Fibroblast of peridontal ligament (primary cell): ENCODE data around the gene DLK1.

ENCODE experiments used
- DNase-seq: peaks from one replicate; pipeline ENCODE4 v3.0.0-alpha.2; 2010; ENCODE audit errors: extremely low read depth

Gene DLK1

GRCh38 chr14:100714258-100714892 lies 12.3 kb upstream of the DLK1 start:
- DNase-seq: no peak

- DNase-seq: no peak
Observed at GRCh38 chr14:100715332-100715731, 11.4 kb upstream of the DLK1 start.

- DNase-seq: no peak
Observed at GRCh38 chr14:100715803-100716202, 10.9 kb upstream of the DLK1 start.

- DNase-seq: no peak
Observed at GRCh38 chr14:100717386-100717785, 9.3 kb upstream of the DLK1 start.

GRCh38 chr14:100719976-100720520 lies 6.6 kb upstream of the DLK1 start:
- no peak for DNase-seq

- no peak for DNase-seq
Observed at GRCh38 chr14:100721568-100721967, 5.1 kb upstream of the DLK1 start.

GRCh38 chr14:100722367-100722766 lies 4.3 kb upstream of the DLK1 start:
- DNase-seq: no peak

- DNase-seq: no peak
Observed at GRCh38 chr14:100723135-100723829, 3.4 kb upstream of the DLK1 start.

- no peak for DNase-seq
Observed at GRCh38 chr14:100723830-100724437, 2.8 kb upstream of the DLK1 start.

GRCh38 chr14:100724536-100724935 lies 2.2 kb upstream of the DLK1 start:
- no peak for DNase-seq

- no peak for DNase-seq
Observed at GRCh38 chr14:100725587-100726387, 905 bp upstream of the DLK1 start.

- no peak for DNase-seq
Observed at GRCh38 chr14:100727086-100727872, 587 bp downstream of the DLK1 start.

GRCh38 chr14:100727873-100728240 lies 1.2 kb downstream of the DLK1 start:
- DNase-seq: no peak

GRCh38 chr14:100728962-100729361 lies 2.3 kb downstream of the DLK1 start:
- DNase-seq: no peak

- no peak for DNase-seq
Observed at GRCh38 chr14:100729982-100730381, 3.3 kb downstream of the DLK1 start.

GRCh38 chr14:100730581-100730980 lies 3.9 kb downstream of the DLK1 start:
- DNase-seq: no peak

- DNase-seq: no peak
Observed at GRCh38 chr14:100731011-100731670, 4.4 kb downstream of the DLK1 start.

GRCh38 chr14:100731846-100732765 lies 5.4 kb downstream of the DLK1 start:
- DNase-seq: no peak

GRCh38 chr14:100732766-100733100 lies 6.0 kb downstream of the DLK1 start:
- DNase-seq: no peak
